GM23338 (cell line): Measurements from ENCODE around the gene DRP2. TPM values are rescaled to one million over a fixed set of nuclear protein-coding genes. Genes with fewer than 3 reads are reported as not detected.

Experiments
- ATAC-seq: fragments of 200-7000 bp; cut with Tn5 transposase; 3 replicates; pipeline ENCODE4 v1.9.1; 2020
- DNase-seq: peaks from one replicate; pipeline ENCODE4 v3.0.0-alpha.2; 2015; ENCODE audit warnings: low spot score
- H2AFZ ChIP-seq: fragments of 200-600 bp; sonication (generic); 2 replicates; pipeline ENCODE4 v1.8.0; 2016; ENCODE audit warnings: antibody characterized with exemption, mild to moderate bottlenecking, moderate library complexity
- H3F3A ChIP-seq: fragments of 200-600 bp; sonication (generic); replicated peaks from 2 replicates; pipeline ENCODE4 v1.8.0; 2017; ENCODE audit warnings: antibody characterized with exemption, mixed run types, low read depth
- H3K27ac ChIP-seq: fragments of 200-600 bp; sonication (generic); 2 replicates; pipeline ENCODE4 v1.6.1; 2016; ENCODE audit warnings: low read depth
- H3K27me3 ChIP-seq: fragments of 200-600 bp; sonication (generic); 2 replicates; pipeline ENCODE4 v1.8.0; 2016; ENCODE audit warnings: mild to moderate bottlenecking, mixed run types, moderate library complexity; ENCODE audit not compliant: insufficient read depth
- H3K36me3 ChIP-seq: fragments of 200-600 bp; sonication (generic); 2 replicates; pipeline ENCODE4 v1.8.0; 2016; ENCODE audit warnings: mild to moderate bottlenecking; ENCODE audit not compliant: insufficient read depth
- H3K4me1 ChIP-seq: fragments of 200-600 bp; sonication (generic); 2 replicates; pipeline ENCODE4 v1.8.0; 2016; ENCODE audit warnings: mild to moderate bottlenecking, moderate library complexity; ENCODE audit not compliant: insufficient read depth
- H3K4me2 ChIP-seq: fragments of 200-600 bp; sonication (generic); 2 replicates; pipeline ENCODE4 v1.7.1; 2017; ENCODE audit warnings: mixed run types
- H3K4me3 ChIP-seq: fragments of 200-600 bp; sonication (generic); 2 replicates; pipeline ENCODE4 v1.6.1; 2016; ENCODE audit warnings: mixed run types
- H3K79me2 ChIP-seq: fragments of 200-600 bp; sonication (generic); replicated peaks from 2 replicates; pipeline ENCODE4 v1.8.0; 2017; ENCODE audit warnings: mild to moderate bottlenecking; ENCODE audit not compliant: insufficient read depth
- H3K9me2 ChIP-seq: fragments of 200-600 bp; sonication (generic); 2 replicates; pipeline ENCODE4 v1.8.0; 2017; ENCODE audit not compliant: insufficient read depth
- H4K20me1 ChIP-seq: fragments of 200-600 bp; sonication (generic); replicated peaks from 2 replicates; pipeline ENCODE4 v1.8.0; 2017; ENCODE audit warnings: mild to moderate bottlenecking; ENCODE audit not compliant: insufficient read depth
- H3K27ac Mint-ChIP-seq: 2 replicates; pipeline ENCODE4 v1.8.0; 2020; ENCODE audit warnings: inconsistent platforms, mild to moderate bottlenecking, moderate library complexity, mixed read lengths
- H3K27me3 Mint-ChIP-seq: 3 replicates; pipeline ENCODE4 v1.8.0; 2022; ENCODE audit warnings: low read depth, mild to moderate bottlenecking, moderate library complexity, mixed read lengths, inconsistent platforms; ENCODE audit not compliant: insufficient read depth, poor library complexity
- H3K36me3 Mint-ChIP-seq: 3 replicates; pipeline ENCODE4 v1.8.0; 2021; ENCODE audit warnings: low read depth, mild to moderate bottlenecking, inconsistent platforms, moderate library complexity, mixed read lengths
- H3K4me1 Mint-ChIP-seq: 3 replicates; pipeline ENCODE4 v1.8.0; 2020; ENCODE audit warnings: mild to moderate bottlenecking, inconsistent platforms, mixed read lengths
- H3K4me3 Mint-ChIP-seq: 3 replicates; pipeline ENCODE4 v1.8.0; 2021; ENCODE audit warnings: moderate library complexity, mild to moderate bottlenecking, inconsistent platforms, mixed read lengths
- H3K9me3 Mint-ChIP-seq: 3 replicates; pipeline ENCODE4 v1.8.0; 2020; ENCODE audit warnings: moderate library complexity, mild to moderate bottlenecking, inconsistent platforms, mixed read lengths
- CREB1 ChIP-seq: fragments of 250-450 bp; sonication (Bioruptor Pico); IDR thresholded peaks from 2 replicates; pipeline ENCODE4 v1.5.0; 2020; ENCODE audit warnings: low read depth, mild to moderate bottlenecking, moderate library complexity
- CTCF ChIP-seq, 2 experiments: fragments of 200-600 bp in 1 of 2; sonication (generic) in 1 of 2; conservative IDR thresholded peaks; 2 replicates each; pipeline versions ENCODE4 v1.5.1 to v1.6.1; 2016 to 2017; ENCODE audit warnings: antibody characterized with exemption in 2 of 2, low read depth in 2 of 2, mild to moderate bottlenecking in 2 of 2, moderate library complexity in 1 of 2
- EZH2phosphoT487 ChIP-seq: fragments of 200-600 bp; sonication (generic); IDR thresholded peaks from one replicate; pipeline ENCODE4 v1.8.1; 2018; ENCODE audit warnings: antibody characterized with exemption; ENCODE audit not compliant: unreplicated experiment
- POLR2AphosphoS5 ChIP-seq: IDR thresholded peaks from 2 replicates; pipeline ENCODE4 v1.6.1; 2016; ENCODE audit warnings: antibody characterized with exemption, low read depth
- REST ChIP-seq: IDR thresholded peaks from one replicate; pipeline ENCODE4 v1.6.1; 2018; ENCODE audit warnings: antibody characterized with exemption; ENCODE audit not compliant: unreplicated experiment
- STAT1 ChIP-seq: IDR thresholded peaks from one replicate; pipeline ENCODE4 v1.6.1; 2016; ENCODE audit warnings: antibody characterized with exemption; ENCODE audit not compliant: unreplicated experiment
- ZNF331 ChIP-seq: fragments of 250-450 bp; sonication (Bioruptor Pico); IDR thresholded peaks from 2 replicates; pipeline ENCODE4 v1.5.0; 2020; ENCODE audit warnings: low read depth, mild to moderate bottlenecking, moderate library complexity
- long read RNA-seq: library from polyadenylated mRNA; unstranded; transcript quantifications from one replicate; pipeline ENCODE4 v2.0.0, GENCODE V29; 2020; ENCODE audit not compliant: unreplicated experiment
- polyA plus RNA-seq: library from polyadenylated mRNA; unstranded; fragments of >200 nt; fragmentation: Nextera tagmentation; extraction: Ambion mirVana; gene quantifications from 2 replicates; pipeline ENCODE4 v1.2.1, GENCODE V29; 2016
- total RNA-seq: library from RNA; depleted of rRNA; stranded (reverse); fragments of >200 nt; shearing (Covaris generic); gene quantifications from 2 replicates; pipeline ENCODE4 v1.2.3, GENCODE V29; 2014; rRNA removed

The DRP2 gene
- 0.24 and 0.39 TPM in 2 replicates for total RNA-seq
- polyA plus RNA-seq, result 0.09 TPM in 1 of 2 replicates, not detected in the other
- long read RNA-seq, result 0 reads

GRCh38 chrX:101219116-101219863 lies at the start of gene DRP2:
TSS of gene DRP2 (plus strand) at chrX:101219786. CDS start at chrX:101231648, 11,862 bp downstream.
- H3K27me3 Mint-ChIP-seq, result peaks cover 4% of the 10 kb centered on the region
- TF ChIP-seq EZH2phosphoT487 (no peak), POLR2AphosphoS5 (no peak), REST (no peak), STAT1 (no peak), CTCF (conservative IDR thresholded peaks at IDR 0.05; ENCODE audit: low read depth in 2 of 2) (no peak)
- no peaks in the 10 kb centered on the region for H3K36me3 Mint-ChIP-seq
- no peak within 1 kb of the TSS for H3K4me2 ChIP-seq
- no peak within 1 kb of the TSS for H3K4me3 ChIP-seq
- DNase-seq (no peak), ATAC-seq (peak; percentile 59)
- H3K4me1 Mint-ChIP-seq, result peaks cover 6% of the 10 kb centered on the region
- no peaks in the 10 kb centered on the region for H4K20me1 ChIP-seq
- no peaks in the 10 kb centered on the region for H3F3A ChIP-seq
- no peak within 1 kb of the TSS for H3K27ac ChIP-seq
- 0 out of 2 replicates have a peak within 1 kb of the TSS, but pooled peaks have one; percentile 81 for H2AFZ ChIP-seq
- no peak within 1 kb of the TSS for H3K27ac Mint-ChIP-seq
- H3K36me3 ChIP-seq, result no peaks in the 10 kb centered on the region
- no peaks in the 10 kb centered on the region for H3K79me2 ChIP-seq
- no peaks in the 10 kb centered on the region; the same call in 2 of the 3 replicates for H3K9me3 Mint-ChIP-seq
- peak within 1 kb of the TSS; percentile 26; the same call in 2 of the 3 replicates for H3K4me3 Mint-ChIP-seq
- H3K27me3 ChIP-seq, result no peaks in the 10 kb centered on the region
- no peaks in the 10 kb centered on the region for H3K4me1 ChIP-seq
- no peaks in the 10 kb centered on the region for H3K9me2 ChIP-seq

- ATAC-seq (no peak), DNase-seq (no peak)
- Mint-ChIP-seq H3K9me3 (no peaks in the 10 kb centered on the region), H3K4me3 (no peak overlapping the region), H3K27me3 (peaks cover 3% of the 10 kb centered on the region), H3K36me3 (no peaks in the 10 kb centered on the region), H3K27ac (no peak overlapping the region), H3K4me1 (no peaks in the 10 kb centered on the region)
- H3K4me1 ChIP-seq, result no peaks in the 10 kb centered on the region
- no peaks in the 10 kb centered on the region for H3K27me3 ChIP-seq
- H3K79me2 ChIP-seq, result no peaks in the 10 kb centered on the region
- H3K9me2 ChIP-seq, result no peaks in the 10 kb centered on the region
- H3K4me2 ChIP-seq, result no peak overlapping the region
- H4K20me1 ChIP-seq, result no peaks in the 10 kb centered on the region
- no peak overlapping the region for H2AFZ ChIP-seq
- no peaks in the 10 kb centered on the region for H3F3A ChIP-seq
- H3K4me3 ChIP-seq, result no peak overlapping the region
- H3K36me3 ChIP-seq, result no peaks in the 10 kb centered on the region
- no peak overlapping the region for H3K27ac ChIP-seq
- TF ChIP-seq CTCF (conservative IDR thresholded peaks at IDR 0.05; ENCODE audit: low read depth in 2 of 2) (no peak), ZNF331 (CRISPR knock-in tag) (no peak), CREB1 (no peak)
These were observed 47.6 kb upstream of the DRP2 start for GRCh38 chrX:101171883-101172400.
